CD14-positive monocyte (primary cell): ENCODE measurements around the gene LSS. TPM values are rescaled to one million over a fixed set of nuclear protein-coding genes. Genes with fewer than 3 reads are reported as not detected.

Source experiments
- DNase-seq, 3 donors: peaks; one replicate each; pipeline ENCODE4 v3.0.0-alpha.2; 2011 to 2022
- H2AFZ ChIP-seq: 2 replicates; pipeline ENCODE4 v1.6.0; 2012; ENCODE audit warnings: mild to moderate bottlenecking, low read depth, low read length, inconsistent platforms; ENCODE audit not compliant: insufficient read depth, poor library complexity, severe bottlenecking
- H3K27ac ChIP-seq, 2 donors: 1 replicate in 1 of 2; 2 replicates in 1 of 2; pipeline ENCODE4 v1.5.1; 2012 to 2013; ENCODE audit warnings: low read length in 2 of 2, control low read depth in 1 of 2, inconsistent platforms in 1 of 2, low read depth in 1 of 2, mild to moderate bottlenecking in 1 of 2
- H3K27me3 ChIP-seq, 2 donors: one replicate each; pipeline versions ENCODE4 v1.6.0 to v1.6.1; 2011 to 2013; ENCODE audit warnings: low read length in 2 of 2; ENCODE audit not compliant: control insufficient read depth in 2 of 2, insufficient read depth in 2 of 2
- H3K36me3 ChIP-seq, 2 donors: replicated peaks in 1 of 2; 1 replicate in 1 of 2; 2 replicates in 1 of 2; pipeline versions ENCODE4 v1.5.1 to v1.6.1; 2012 to 2013; ENCODE audit warnings: low read length in 2 of 2, control low read depth in 1 of 2, inconsistent platforms in 1 of 2, mild to moderate bottlenecking in 1 of 2; ENCODE audit not compliant: insufficient read depth in 2 of 2, control insufficient read depth in 1 of 2
- H3K4me1 ChIP-seq, 2 donors: 1 replicate in 1 of 2; 2 replicates in 1 of 2; pipeline versions ENCODE4 v1.5.1 to v1.6.1; 2012 to 2013; ENCODE audit warnings: low read length in 2 of 2, control low read depth in 1 of 2, inconsistent platforms in 1 of 2, mild to moderate bottlenecking in 1 of 2, moderate library complexity in 1 of 2; ENCODE audit not compliant: insufficient read depth in 2 of 2, control insufficient read depth in 1 of 2
- H3K4me2 ChIP-seq: replicated peaks from 2 replicates; pipeline ENCODE3; 2012; ENCODE audit warnings: low read length, moderate library complexity, mild to moderate bottlenecking; ENCODE audit not compliant: poor library complexity, severe bottlenecking; ENCODE audit errors: extremely low read depth
- H3K4me3 ChIP-seq, 3 experiments: fragments of 200-600 bp in 1 of 3; sonication (generic) in 1 of 3; replicated peaks in 1 of 3; 1 replicate in 2 of 3; 2 replicates in 1 of 3; pipeline ENCODE4 v1.5.1; 2011 to 2013; ENCODE audit warnings: low read length in 3 of 3, mild to moderate bottlenecking in 3 of 3, control low read depth in 2 of 3, low read depth in 2 of 3, inconsistent platforms in 1 of 3, moderate library complexity in 1 of 3
- H3K79me2 ChIP-seq: 2 replicates; pipeline ENCODE4 v1.6.0; 2012; ENCODE audit warnings: mild to moderate bottlenecking, control low read depth, inconsistent platforms, low read length, moderate library complexity; ENCODE audit not compliant: insufficient read depth
- H3K9ac ChIP-seq: 2 replicates; pipeline ENCODE4 v1.6.0; 2017; ENCODE audit warnings: low read length, mild to moderate bottlenecking; ENCODE audit not compliant: insufficient read depth, poor library complexity, severe bottlenecking
- H3K9me3 ChIP-seq, 2 donors: replicated peaks in 1 of 2; 1 replicate in 1 of 2; 2 replicates in 1 of 2; pipeline versions ENCODE4 v1.5.1 to v1.6.1; 2012 to 2013; ENCODE audit warnings: low read length in 2 of 2, control low read depth in 1 of 2; ENCODE audit not compliant: control insufficient read depth in 1 of 2, insufficient read depth in 1 of 2
- H4K20me1 ChIP-seq: 2 replicates; pipeline ENCODE4 v1.6.0; 2012; ENCODE audit warnings: mild to moderate bottlenecking, low read length, control low read depth, moderate library complexity; ENCODE audit not compliant: insufficient read depth
- H3K27ac Mint-ChIP-seq, 7 donors: one replicate each; pipeline ENCODE4 v1.8.0; 2020; ENCODE audit warnings: mild to moderate bottlenecking in 7 of 7, mixed read lengths in 7 of 7, moderate library complexity in 6 of 7, inconsistent platforms in 2 of 7
- H3K27me3 Mint-ChIP-seq, 3 donors: one replicate each; pipeline ENCODE4 v1.8.0; 2021 to 2022; ENCODE audit warnings: low read depth in 3 of 3, mild to moderate bottlenecking in 3 of 3, mixed read lengths in 3 of 3, moderate library complexity in 3 of 3, inconsistent platforms in 1 of 3
- H3K36me3 Mint-ChIP-seq, 2 donors: one replicate each; pipeline ENCODE4 v1.8.0; 2020; ENCODE audit warnings: mixed read lengths in 2 of 2, inconsistent platforms in 1 of 2, mild to moderate bottlenecking in 1 of 2
- H3K4me1 Mint-ChIP-seq: one replicate; pipeline ENCODE4 v1.8.0; 2020; ENCODE audit warnings: mild to moderate bottlenecking, mixed read lengths
- H3K4me3 Mint-ChIP-seq, 2 donors: one replicate each; pipeline ENCODE4 v1.8.0; 2020; ENCODE audit warnings: mild to moderate bottlenecking in 2 of 2, mixed read lengths in 2 of 2, moderate library complexity in 1 of 2
- H3K9me3 Mint-ChIP-seq, 7 donors: one replicate each; pipeline ENCODE4 v1.8.0; 2020 to 2022; ENCODE audit warnings: mixed read lengths in 7 of 7, mild to moderate bottlenecking in 6 of 7, moderate library complexity in 6 of 7, inconsistent platforms in 2 of 7
- CTCF ChIP-seq: fragments of 200-600 bp; IDR thresholded peaks from one replicate; pipeline ENCODE4 v1.8.0; 2022; ENCODE audit warnings: antibody characterized with exemption, mild to moderate bottlenecking
- WGBS: methylation state at CpG from one replicate; pipeline ENCODE4 v1.1.5; 2013; ENCODE audit warnings: missing lambda C conversion rate; ENCODE audit not compliant: insufficient coverage; 5-methylcytosine and 5-hydroxymethylcytosine counted together
- intact Hi-C, 2 donors: fragments of 100-400 bp; cut with micrococcal nuclease; formaldehyde crosslinking; loops; one replicate each; pipeline versions ENCODE4 v1.15.0 to v1.15.1; 2023
- polyA plus RNA-seq, 3 donors: library from polyadenylated mRNA; depleted of rRNA in 1 of 3; unstranded in 2 of 3; stranded (reverse) in 1 of 3; fragments of 300-500 nt in 2 of 3; fragments of >200 nt in 1 of 3; fragmentation: Illumina TruSeq in 2 of 3; gene quantifications; 1 replicate in 2 of 3; 2 replicates in 1 of 3; pipeline ENCODE4 v1.2.3, GENCODE V29; 2012 to 2021

LSS gene
- polyA plus RNA-seq, 3 donors = 4.1 to 20.0 (median 4.9) TPM

DNA sequence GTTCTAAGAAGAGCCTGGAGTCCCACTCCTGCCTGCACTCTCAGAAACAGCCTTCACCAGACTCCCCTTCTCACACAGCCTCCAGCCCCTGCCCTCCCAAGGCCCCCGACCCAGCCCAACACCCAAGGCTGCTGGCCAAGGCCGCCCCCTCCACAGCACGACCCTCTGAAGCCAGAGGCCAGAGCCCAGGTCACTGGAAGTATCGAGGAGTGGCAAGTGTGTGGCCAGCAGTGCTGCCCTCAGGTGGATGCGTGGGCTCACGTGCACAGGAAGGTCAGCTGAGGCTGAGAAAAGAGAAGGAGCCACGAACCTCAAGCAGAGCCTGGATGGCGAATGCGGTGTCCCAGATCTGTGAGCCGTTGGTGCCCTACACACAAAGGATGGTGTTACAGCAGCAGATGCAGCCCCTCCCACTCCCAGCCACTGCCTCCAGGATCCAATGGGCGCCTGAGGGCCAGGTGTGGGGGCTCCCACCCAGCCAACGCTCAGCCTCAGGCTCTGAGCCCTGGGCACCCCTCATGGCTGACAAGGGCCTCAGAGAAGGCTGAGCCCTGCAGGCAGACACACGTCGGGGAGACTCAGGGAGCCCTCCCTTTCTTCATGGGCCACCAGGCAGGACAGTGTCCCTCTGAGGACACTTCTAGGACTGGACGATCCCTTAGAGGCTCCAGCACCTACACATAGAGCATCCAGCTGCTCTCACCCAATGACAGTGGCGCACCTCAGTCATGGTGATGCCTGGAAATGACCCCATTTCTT, 18.0 kb downstream of the LSS start:
- no peak for DNase-seq
- H3K9ac ChIP-seq = no peak overlapping the region

More for the DNA sequence above, 18.0 kb downstream of the LSS start:
- no peak for TF ChIP-seq CTCF
- no peak overlapping the region for H3K27ac ChIP-seq
- H3K4me3 Mint-ChIP-seq = no peak overlapping the region
- no peak overlapping the region for H2AFZ ChIP-seq
- no peaks in the 10 kb centered on the region for H4K20me1 ChIP-seq
- H3K4me1 ChIP-seq = no peaks in the 10 kb centered on the region
- H3K27me3 ChIP-seq = no peaks in the 10 kb centered on the region
- no peaks in the 10 kb centered on the region for H3K9me3 ChIP-seq
- no peaks in the 10 kb centered on the region for H3K79me2 ChIP-seq
- peaks cover 0 to 2% (median 0%) of the 10 kb centered on the region in 7 donors for H3K9me3 Mint-ChIP-seq
- 93% methylated on average over 11 of the region's 16 CpGs for WGBS
- H3K27me3 Mint-ChIP-seq = peaks cover 0 to 3% (median 0%) of the 10 kb centered on the region in 3 donors
- no peak overlapping the region for H3K4me3 ChIP-seq
- H3K36me3 Mint-ChIP-seq = peaks cover 27 to 39% of the 10 kb centered on the region in 2 donors
- H3K27ac Mint-ChIP-seq = no peak overlapping the region
- intact Hi-C loops = no loop called here
- no peak overlapping the region for H3K4me2 ChIP-seq
- H3K4me1 Mint-ChIP-seq = no peaks in the 10 kb centered on the region
- peaks cover 0 to 15% of the 10 kb centered on the region in 2 donors for H3K36me3 ChIP-seq
